ENCODE data around the gene FTSJ3. TPM values are rescaled to one million over a fixed set of nuclear protein-coding genes. Genes with fewer than 3 reads are reported as not detected.
A peak's percentile ranks its signal among the peaks of the same experiment; 100 is the strongest.
"Not testable (repeated sequence)": the region's sequence is repeated elsewhere in the genome, so short reads cannot be mapped to it uniquely, and the experiment has no call there.

Gene FTSJ3
- total RNA-seq = 10 to 100 TPM; 26.1 to 46.5 (median 34.7) TPM
- polyA plus RNA-seq = 10 to 100 TPM; 21.3 to 47.0 TPM
- long read RNA-seq, donor 1, transcript FTSJ3-201 (21 exons, 3,559 nt) = major isoform, 54 of 213 reads
- long read RNA-seq, donor 1, partial matches to known transcripts = 145 of 213 reads
- long read RNA-seq, donor 1, other reads (novel, unspliced or antisense) = 14 of 213 reads
- long read RNA-seq, donor 2, partial matches to known transcripts = 218 of 343 reads
- long read RNA-seq, donor 2, other reads (novel, unspliced or antisense) = 124 of 343 reads
- long read RNA-seq, donor 3, transcript FTSJ3-201 (21 exons, 3,559 nt) = major isoform, 28 of 72 reads
- long read RNA-seq, donor 3, partial matches to known transcripts = 36 of 72 reads
- long read RNA-seq, donor 3, other reads (novel, unspliced or antisense) = 8 of 72 reads

- Histone ChIP-seq H3K4me3 (peak within 1 kb of the TSS; percentile 66), H3K36me3 (no peaks in the 10 kb centered on the region), H3K4me1 (ENCODE audit: insufficient read depth) (peaks cover 3% of the 10 kb centered on the region), H3K27me3 (no peaks in the 10 kb centered on the region), H3K27ac (peak within 1 kb of the TSS; percentile 75 to 95), H3K9me3 (no peaks in the 10 kb centered on the region)
- TF ChIP-seq POLR2A (IDR thresholded peaks at IDR 0.05) (peak; percentile 84), EP300 (IDR thresholded peaks at IDR 0.05) (no peak)
- TF ChIP-seq, protein P1, sequence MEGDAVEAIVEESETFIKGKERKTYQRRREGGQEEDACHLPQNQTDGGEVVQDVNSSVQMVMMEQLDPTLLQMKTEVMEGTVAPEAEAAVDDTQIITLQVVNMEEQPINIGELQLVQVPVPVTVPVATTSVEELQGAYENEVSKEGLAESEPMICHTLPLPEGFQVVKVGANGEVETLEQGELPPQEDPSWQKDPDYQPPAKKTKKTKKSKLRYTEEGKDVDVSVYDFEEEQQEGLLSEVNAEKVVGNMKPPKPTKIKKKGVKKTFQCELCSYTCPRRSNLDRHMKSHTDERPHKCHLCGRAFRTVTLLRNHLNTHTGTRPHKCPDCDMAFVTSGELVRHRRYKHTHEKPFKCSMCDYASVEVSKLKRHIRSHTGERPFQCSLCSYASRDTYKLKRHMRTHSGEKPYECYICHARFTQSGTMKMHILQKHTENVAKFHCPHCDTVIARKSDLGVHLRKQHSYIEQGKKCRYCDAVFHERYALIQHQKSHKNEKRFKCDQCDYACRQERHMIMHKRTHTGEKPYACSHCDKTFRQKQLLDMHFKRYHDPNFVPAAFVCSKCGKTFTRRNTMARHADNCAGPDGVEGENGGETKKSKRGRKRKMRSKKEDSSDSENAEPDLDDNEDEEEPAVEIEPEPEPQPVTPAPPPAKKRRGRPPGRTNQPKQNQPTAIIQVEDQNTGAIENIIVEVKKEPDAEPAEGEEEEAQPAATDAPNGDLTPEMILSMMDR (IDR thresholded peaks at IDR 0.05) = peak in 2 of 3 donors; percentile 20 to 66
- 1% methylated on average over 58 of the region's 58 CpGs for WGBS, 3 donors
- intact Hi-C loops (cut with DNase I) = loop anchor here in 1 of 4 donors (2.0 kb wide), 1 partner anchor 16 kb away; the partner anchor contains the start of gene SMARCD2
- peak; percentile 91 to 96 (median 93) for DNase-seq
These were observed at the start of gene FTSJ3, which contains the start of gene PSMC5 for GRCh38 chr17:63827002-63827800. TSS of gene FTSJ3 (minus strand) at chr17:63827663. CDS start at chr17:63826902, 761 bp downstream. TSS of gene PSMC5 (plus strand) at chr17:63827431. CDS start at chr17:63827491, 60 bp downstream.

DNA sequence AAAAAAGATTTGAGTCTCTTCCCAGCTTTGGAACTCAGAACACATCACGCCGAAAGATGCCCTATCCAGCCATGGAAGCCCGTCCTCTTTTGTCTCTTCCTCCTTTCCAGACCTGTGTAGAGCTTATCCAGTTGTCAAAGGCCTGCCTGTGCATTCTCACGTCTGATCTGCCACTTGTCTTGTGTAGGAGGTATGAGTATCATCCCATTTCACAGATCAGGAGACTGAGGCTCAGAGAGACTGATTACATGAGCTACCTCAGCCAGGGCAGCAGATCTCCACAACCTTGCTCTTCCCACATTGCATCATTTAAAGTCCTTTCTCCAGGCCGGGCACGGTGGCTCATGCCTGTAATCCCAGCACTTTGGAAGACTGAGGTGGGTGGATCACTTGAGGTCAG lies 47.2 kb upstream of the FTSJ3 start:
- DNase-seq; intact Hi-C loops (cut with DNase I); H3K4me3 ChIP-seq; H3K27ac ChIP-seq; H3K9me3 ChIP-seq; H3K4me1 ChIP-seq (ENCODE audit: insufficient read depth); H3K36me3 ChIP-seq; H3K27me3 ChIP-seq: not testable (repeated sequence)
- 44 to 70% (median 67%) methylated on average over 6 of the region's 6 CpGs for WGBS, 3 donors

DNA sequence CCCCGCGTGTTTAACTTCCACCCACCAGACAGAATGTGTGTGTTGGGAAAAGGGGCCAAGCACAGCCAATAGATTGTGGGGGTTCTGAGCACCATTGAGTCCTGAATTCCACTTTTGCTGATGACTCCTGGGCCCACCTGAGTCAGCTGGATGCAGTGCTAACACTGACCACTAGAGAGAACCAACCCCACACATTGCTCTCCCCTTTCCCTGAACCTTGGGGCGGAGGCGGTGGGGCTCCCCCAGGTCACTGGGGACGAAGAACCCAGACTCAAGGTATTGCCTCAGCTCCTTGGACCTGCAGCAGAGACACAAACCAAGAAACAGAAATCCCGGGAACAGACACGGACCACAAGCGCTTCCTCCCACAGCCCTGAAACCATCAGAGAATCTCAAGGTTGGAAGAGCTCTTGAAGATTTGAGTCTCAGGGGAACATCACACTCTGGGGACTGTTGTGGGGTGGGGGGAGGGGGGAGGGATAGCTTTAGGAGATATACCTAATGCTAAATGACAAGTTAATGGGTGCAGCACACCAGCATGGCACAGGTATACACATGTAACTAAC lies 46.7 kb upstream of the FTSJ3 start:
- H3K27me3 ChIP-seq; intact Hi-C loops (cut with DNase I); H3K4me1 ChIP-seq (ENCODE audit: insufficient read depth); DNase-seq; H3K36me3 ChIP-seq; H3K4me3 ChIP-seq; H3K9me3 ChIP-seq; H3K27ac ChIP-seq: not testable (repeated sequence)
- 67 to 80% (median 76%) methylated on average over 6 to 8 of the region's 8 CpGs for WGBS, 3 donors

- H3K27me3 ChIP-seq; H3K4me1 ChIP-seq (ENCODE audit: insufficient read depth); H3K27ac ChIP-seq; DNase-seq; H3K4me3 ChIP-seq; intact Hi-C loops (cut with DNase I); H3K36me3 ChIP-seq; H3K9me3 ChIP-seq: not testable (repeated sequence)
- 50 to 86% (median 83%) methylated on average over 2 to 7 of the region's 7 CpGs for WGBS, 3 donors
These were observed 46.1 kb upstream of the FTSJ3 start, which contains the start of gene CSH2 for GRCh38 chr17:63873577-63873976. TSS of gene CSH2 (minus strand) at chr17:63873677. CDS start at chr17:63873614, 63 bp downstream.

DNA sequence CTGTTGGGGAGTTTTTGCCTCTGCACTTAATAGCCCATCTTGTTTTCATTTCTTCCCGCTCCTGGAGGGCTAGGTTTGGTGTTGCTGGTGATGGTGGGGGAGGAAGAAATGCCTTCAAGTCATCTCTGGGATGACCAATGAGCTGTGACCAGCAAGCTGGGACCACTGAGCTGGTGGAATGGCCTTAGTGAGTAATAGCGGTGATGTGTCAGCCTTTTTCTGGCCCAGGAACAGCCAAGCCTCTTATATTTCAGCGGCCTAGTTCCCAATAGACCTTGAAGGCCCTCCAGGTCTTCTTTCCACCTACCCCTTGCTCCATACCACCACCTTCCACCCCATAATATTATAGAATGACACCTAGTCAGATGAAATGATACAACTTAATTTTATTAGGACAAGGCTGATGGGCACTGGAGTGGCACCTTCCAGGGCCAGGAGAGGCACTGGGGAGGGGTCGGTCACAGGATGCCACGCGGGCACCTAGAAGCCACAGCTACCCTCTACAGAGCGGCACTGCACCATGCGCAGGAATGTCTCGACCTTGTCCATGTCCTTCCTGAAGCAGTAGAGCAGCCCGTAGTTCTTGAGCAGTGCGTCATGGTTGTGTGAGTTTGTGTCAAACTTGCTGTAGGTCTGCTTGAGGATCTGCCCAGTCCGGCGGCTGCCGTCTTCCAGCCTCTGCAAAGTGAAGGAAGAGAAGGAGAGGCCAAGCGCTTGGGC lies 44.3 kb upstream of the FTSJ3 start:
- intact Hi-C loops (cut with DNase I); H3K4me1 ChIP-seq (ENCODE audit: insufficient read depth); H3K36me3 ChIP-seq; DNase-seq; H3K27me3 ChIP-seq; H3K4me3 ChIP-seq; H3K9me3 ChIP-seq; H3K27ac ChIP-seq: not testable (repeated sequence)
- WGBS, 3 donors = 96 to 97% (median 96%) methylated on average over 15 of the region's 15 CpGs

- H3K36me3 ChIP-seq; H3K27me3 ChIP-seq; H3K4me1 ChIP-seq (ENCODE audit: insufficient read depth); H3K4me3 ChIP-seq; H3K9me3 ChIP-seq; H3K27ac ChIP-seq; intact Hi-C loops (cut with DNase I); DNase-seq: not testable (repeated sequence)
- WGBS, 3 donors = 40 to 56% (median 52%) methylated on average over 4 of the region's 4 CpGs
These were observed 42.8 kb upstream of the FTSJ3 start for GRCh38 chr17:63870292-63870665.

DNA sequence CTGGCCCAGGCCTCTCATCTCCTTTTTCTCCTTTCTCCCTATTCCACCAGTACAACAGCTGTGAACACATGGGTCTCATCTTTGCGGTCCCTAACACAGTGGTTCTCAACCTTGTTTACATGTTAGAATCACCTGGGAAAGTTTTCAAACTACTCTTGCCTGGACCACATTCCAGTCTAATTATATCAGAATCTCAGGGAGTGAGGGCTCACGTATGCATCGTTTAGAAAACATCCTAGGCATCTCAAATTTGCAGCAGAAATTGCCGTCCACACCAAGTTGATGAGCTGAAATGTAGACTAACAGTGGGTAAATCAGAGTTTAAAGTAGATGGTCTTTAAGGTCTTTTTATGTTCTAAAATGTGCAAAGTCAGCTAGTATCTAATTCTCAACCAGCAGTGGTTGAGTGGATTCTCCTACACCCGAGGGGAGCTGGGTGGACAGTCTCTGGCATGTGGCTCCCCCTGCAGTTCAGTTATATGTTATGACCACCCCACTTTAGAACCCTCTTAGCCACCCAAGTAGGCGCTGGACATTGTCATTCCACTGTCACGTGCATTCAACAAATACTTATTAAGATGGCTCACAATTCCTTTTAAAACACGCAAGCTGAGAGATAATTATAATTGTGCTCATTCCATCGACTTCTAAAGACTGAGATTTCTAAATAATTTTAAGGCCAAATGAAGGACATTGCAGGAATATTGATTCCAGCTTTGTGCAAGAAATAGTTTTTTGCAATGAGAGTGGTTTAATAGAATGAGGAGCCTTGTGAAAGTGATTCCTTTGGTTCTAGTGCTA lies 42.2 kb upstream of the FTSJ3 start:
- H3K27ac ChIP-seq; H3K36me3 ChIP-seq; H3K4me3 ChIP-seq; intact Hi-C loops (cut with DNase I); H3K4me1 ChIP-seq (ENCODE audit: insufficient read depth); DNase-seq; H3K27me3 ChIP-seq; H3K9me3 ChIP-seq: not testable (repeated sequence)
- 15 to 37% (median 23%) methylated on average over 9 of the region's 9 CpGs for WGBS, 3 donors

- H3K4me1 ChIP-seq (ENCODE audit: insufficient read depth); DNase-seq; H3K4me3 ChIP-seq; H3K36me3 ChIP-seq; intact Hi-C loops (cut with DNase I); H3K27me3 ChIP-seq; H3K9me3 ChIP-seq; H3K27ac ChIP-seq: not testable (repeated sequence)
- WGBS, 3 donors = 76 to 78% (median 76%) methylated on average over 7 of the region's 7 CpGs
These were observed 39.2 kb upstream of the FTSJ3 start for GRCh38 chr17:63866625-63867024.

Measured in ovary (tissue), 10 donors.